ENCODE data around the gene FBLN7.
"Not testable (repeated sequence)": the region's sequence is repeated elsewhere in the genome, so short reads cannot be mapped to it uniquely, and the experiment has no call there.

- TF ChIP-seq POLR2A, CTCF (IDR thresholded peaks at IDR 0.05): not testable (repeated sequence)
Observed at GRCh38 chr2:112207905-112208304, 69.7 kb downstream of the FBLN7 start.

Measured in heart left ventricle (tissue), 13 donors.